Gastroesophageal sphincter (tissue), 4 donors: ENCODE results near the gene TCF7L2. TPM values are rescaled to one million over a fixed set of nuclear protein-coding genes. Genes with fewer than 3 reads are reported as not detected.
A peak's percentile ranks its signal among the peaks of the same experiment; 100 is the strongest.

Experiments used
- ATAC-seq: fragments of 150-250 bp; one replicate; pipeline ENCODE4 v1.9.1; 2016; ENCODE audit warnings: mild to moderate bottlenecking, moderate library complexity
- H3K27ac ChIP-seq, 4 donors: fragments of 200-600 bp; sonication (generic) in 3 of 4; 1 replicate in 3 of 4; 2 replicates in 1 of 4; pipeline ENCODE4 v1.5.1; 2016 to 2019
- H3K27me3 ChIP-seq: fragments of 200-600 bp; sonication (generic); one replicate; pipeline ENCODE4 v1.5.1; 2019
- H3K36me3 ChIP-seq, 2 donors: fragments of 200-600 bp; sonication (generic); one replicate each; pipeline ENCODE4 v1.5.1; 2019; ENCODE audit warnings: control low read depth in 1 of 2
- H3K4me1 ChIP-seq, 3 donors: fragments of 200-600 bp; sonication (generic); 1 replicate in 2 of 3; 2 replicates in 1 of 3; pipeline ENCODE4 v1.5.1; 2016 to 2019; ENCODE audit warnings: control low read depth in 2 of 3
- H3K4me3 ChIP-seq, 2 donors: fragments of 200-600 bp; sonication (generic); one replicate each; pipeline ENCODE4 v1.5.1; 2019; ENCODE audit warnings: mild to moderate bottlenecking in 1 of 2, moderate library complexity in 1 of 2
- H3K9me3 ChIP-seq, 3 donors: fragments of 200-600 bp; sonication (generic); one replicate each; pipeline ENCODE4 v1.5.1; 2017 to 2019; ENCODE audit warnings: control low read depth in 2 of 3
- EP300 ChIP-seq: sonication (generic); formaldehyde crosslinking; IDR thresholded peaks from one replicate; pipeline ENCODE4 v1.6.1; 2017; ENCODE audit warnings: antibody characterized with exemption, mild to moderate bottlenecking
- POLR2A ChIP-seq, 2 donors: fragments of 450-650 bp; IDR thresholded peaks; one replicate each; pipeline ENCODE4 v1.6.1; 2017; ENCODE audit warnings: antibody characterized with exemption in 2 of 2, mild to moderate bottlenecking in 2 of 2, moderate library complexity in 1 of 2
- POLR2AphosphoS5 ChIP-seq: sonication (generic); formaldehyde crosslinking; IDR thresholded peaks from one replicate; pipeline ENCODE4 v1.6.1; 2017; ENCODE audit warnings: antibody characterized with exemption
- WGBS, 2 donors: methylation state at CpG; one replicate each; pipeline ENCODE4 v1.1.5; 2018; ENCODE audit warnings: low coverage in 1 of 2; 5-methylcytosine and 5-hydroxymethylcytosine counted together
- total RNA-seq, 4 donors: library from RNA; depleted of rRNA; stranded (reverse); fragments of >200 nt; gene quantifications; one replicate each; pipeline ENCODE4 v1.1.0, GENCODE V29; 2016
- TF ChIP-seq, protein P1 (sequence below), 4 experiments: fragments of 200-600 bp in 2 of 4; fragments of 450-650 bp in 2 of 4; sonication (generic) in 1 of 4; IDR thresholded peaks; one replicate each; pipeline ENCODE4 v1.5.1; 2017 to 2019; ENCODE audit warnings: antibody characterized with exemption in 4 of 4, mild to moderate bottlenecking in 2 of 4, moderate library complexity in 2 of 4

TCF7L2 gene
- total RNA-seq, 4 donors from 2014 or later, result 12.6 to 22.4 (median 20.2) TPM

- Histone ChIP-seq H3K27ac (peak overlapping the region; percentile 89 to 98 (median 93)), H3K27me3 (no peaks in the 10 kb centered on the region), H3K36me3 (no peaks in the 10 kb centered on the region), H3K9me3 (no peaks in the 10 kb centered on the region), H3K4me1 (peaks cover 5 to 57% (median 19%) of the 10 kb centered on the region in 3 donors), H3K4me3 (peak overlapping the region; percentile 80 to 88)
- 0% methylated on average over 6 to 17 of the region's 65 CpGs for WGBS, 2 donors
- TF ChIP-seq POLR2A (IDR thresholded peaks at IDR 0.05), result peak in 1 of 2 donors; percentile 12
- TF ChIP-seq, protein P1, sequence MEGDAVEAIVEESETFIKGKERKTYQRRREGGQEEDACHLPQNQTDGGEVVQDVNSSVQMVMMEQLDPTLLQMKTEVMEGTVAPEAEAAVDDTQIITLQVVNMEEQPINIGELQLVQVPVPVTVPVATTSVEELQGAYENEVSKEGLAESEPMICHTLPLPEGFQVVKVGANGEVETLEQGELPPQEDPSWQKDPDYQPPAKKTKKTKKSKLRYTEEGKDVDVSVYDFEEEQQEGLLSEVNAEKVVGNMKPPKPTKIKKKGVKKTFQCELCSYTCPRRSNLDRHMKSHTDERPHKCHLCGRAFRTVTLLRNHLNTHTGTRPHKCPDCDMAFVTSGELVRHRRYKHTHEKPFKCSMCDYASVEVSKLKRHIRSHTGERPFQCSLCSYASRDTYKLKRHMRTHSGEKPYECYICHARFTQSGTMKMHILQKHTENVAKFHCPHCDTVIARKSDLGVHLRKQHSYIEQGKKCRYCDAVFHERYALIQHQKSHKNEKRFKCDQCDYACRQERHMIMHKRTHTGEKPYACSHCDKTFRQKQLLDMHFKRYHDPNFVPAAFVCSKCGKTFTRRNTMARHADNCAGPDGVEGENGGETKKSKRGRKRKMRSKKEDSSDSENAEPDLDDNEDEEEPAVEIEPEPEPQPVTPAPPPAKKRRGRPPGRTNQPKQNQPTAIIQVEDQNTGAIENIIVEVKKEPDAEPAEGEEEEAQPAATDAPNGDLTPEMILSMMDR (IDR thresholded peaks at IDR 0.05), result peak in 1 of 4 experiments; percentile 8
- TF ChIP-seq EP300, result no peak
- peak; percentile 45 for TF ChIP-seq POLR2AphosphoS5
- peak; percentile 53 for ATAC-seq
These were observed 1.6 kb downstream of the TCF7L2 start for GRCh38 chr10:112951359-112952281.

- WGBS, 2 donors, result 2 to 7% methylated on average over 11 to 12 of the region's 59 CpGs
- H3K27ac ChIP-seq, result peak overlapping the region; percentile 89 to 98 (median 93)
- no peaks in the 10 kb centered on the region for H3K9me3 ChIP-seq
- ATAC-seq, result peak; percentile 13
- H3K27me3 ChIP-seq, result no peaks in the 10 kb centered on the region
- TF ChIP-seq EP300, result no peak
- TF ChIP-seq, protein P1 (IDR thresholded peaks at IDR 0.05), result peak in 1 of 4 experiments; percentile 8
- no peaks in the 10 kb centered on the region for H3K36me3 ChIP-seq
- peaks cover 9 to 65% (median 24%) of the 10 kb centered on the region in 3 donors for H3K4me1 ChIP-seq
- H3K4me3 ChIP-seq, result peak overlapping the region; percentile 80 to 88
These were observed 2.5 kb downstream of the TCF7L2 start for GRCh38 chr10:112952282-112953173.

- H3K4me1 ChIP-seq, result peaks cover 11 to 74% (median 26%) of the 10 kb centered on the region in 3 donors
- H3K4me3 ChIP-seq, result peak overlapping the region; percentile 80 to 88
- no peaks in the 10 kb centered on the region for H3K27me3 ChIP-seq
- TF ChIP-seq POLR2AphosphoS5 (no peak), POLR2A (IDR thresholded peaks at IDR 0.05) (no peak), EP300 (no peak)
- TF ChIP-seq, protein P1 (IDR thresholded peaks at IDR 0.05), result no peak
- peak overlapping the region; percentile 29 to 98 (median 90) for H3K27ac ChIP-seq
- WGBS, 2 donors, result 35 to 38% methylated on average over 15 to 25 of the region's 26 CpGs
- no peaks in the 10 kb centered on the region for H3K9me3 ChIP-seq
- H3K36me3 ChIP-seq, result no peaks in the 10 kb centered on the region
- no peak for ATAC-seq
These were observed 3.4 kb downstream of the TCF7L2 start for GRCh38 chr10:112953174-112954159.

GRCh38 chr10:112954974-112955581, 5.0 kb downstream of the TCF7L2 start:
- no peak for TF ChIP-seq POLR2AphosphoS5
- no peak for TF ChIP-seq POLR2A (IDR thresholded peaks at IDR 0.05)
- TF ChIP-seq, protein P1 (IDR thresholded peaks at IDR 0.05), result no peak
- no peak for TF ChIP-seq EP300
- ATAC-seq, result no peak
- Histone ChIP-seq H3K27ac (peak overlapping the region; percentile 6 to 92 (median 69)), H3K36me3 (no peaks in the 10 kb centered on the region), H3K4me1 (peaks cover 11 to 76% (median 23%) of the 10 kb centered on the region in 3 donors), H3K4me3 (peak overlapping the region; percentile 28 to 36), H3K27me3 (no peaks in the 10 kb centered on the region), H3K9me3 (no peaks in the 10 kb centered on the region)
- WGBS, 2 donors, result 19 to 26% methylated on average over 7 of the region's 7 CpGs
